Eye (tissue), 1 donor: ENCODE results near the gene TASP1.
"Not testable (repeated sequence)": the region's sequence is repeated elsewhere in the genome, so short reads cannot be mapped to it uniquely, and the experiment has no call there.

Experiments used
- DNase-seq: peaks from one replicate; pipeline ENCODE4 v3.0.0-alpha.2; 2015

TASP1 gene

GRCh38 chr20:13396022-13396421, 242.7 kb downstream of the TASP1 start:
- DNase-seq: no peak

- DNase-seq: no peak
Observed at GRCh38 chr20:13395232-13395631, 243.5 kb downstream of the TASP1 start.

GRCh38 chr20:13392391-13392790, 246.3 kb downstream of the TASP1 start:
- no peak for DNase-seq

- DNase-seq: no peak
Observed at GRCh38 chr20:13389115-13389514, 249.6 kb downstream of the TASP1 start.

GRCh38 chr20:13384132-13384531, 254.6 kb downstream of the TASP1 start:
- no peak for DNase-seq

- no peak for DNase-seq
Observed at GRCh38 chr20:13382786-13383185, 255.9 kb downstream of the TASP1 start.

- not testable (repeated sequence) for DNase-seq
Observed at GRCh38 chr20:13380497-13381229, 258.1 kb downstream of the TASP1 start.

- no peak for DNase-seq
Observed at GRCh38 chr20:13373400-13373799, 265.3 kb downstream of the TASP1 start.

GRCh38 chr20:13364278-13365170, 274.2 kb downstream of the TASP1 start:
- DNase-seq: no peak

- no peak for DNase-seq
Observed at GRCh38 chr20:13363473-13363872, 275.3 kb downstream of the TASP1 start.

GRCh38 chr20:13362165-13362564, 276.6 kb downstream of the TASP1 start:
- not testable (repeated sequence) for DNase-seq

GRCh38 chr20:13358936-13359335, 279.8 kb downstream of the TASP1 start:
- DNase-seq: not testable (repeated sequence)

GRCh38 chr20:13357782-13358181, 280.9 kb downstream of the TASP1 start:
- not testable (repeated sequence) for DNase-seq

- DNase-seq: no peak
Observed at GRCh38 chr20:13356591-13356990, 282.1 kb downstream of the TASP1 start.

- no peak for DNase-seq
Observed at GRCh38 chr20:13355941-13356486, 282.7 kb downstream of the TASP1 start.

- DNase-seq: no peak
Observed at GRCh38 chr20:13355411-13355810, 283.3 kb downstream of the TASP1 start.

- no peak for DNase-seq
Observed at GRCh38 chr20:13353261-13353945, 285.3 kb downstream of the TASP1 start.

- DNase-seq: no peak
Observed at GRCh38 chr20:13349235-13349604, 289.5 kb downstream of the TASP1 start.

GRCh38 chr20:13348311-13349234, 290.2 kb downstream of the TASP1 start:
- no peak for DNase-seq

GRCh38 chr20:13344671-13345070, 294.1 kb downstream of the TASP1 start:
- no peak for DNase-seq

- DNase-seq: no peak
Observed at GRCh38 chr20:13342469-13343242, 296.1 kb downstream of the TASP1 start.
